ENCODE results near the gene ZNF8.

DNA sequence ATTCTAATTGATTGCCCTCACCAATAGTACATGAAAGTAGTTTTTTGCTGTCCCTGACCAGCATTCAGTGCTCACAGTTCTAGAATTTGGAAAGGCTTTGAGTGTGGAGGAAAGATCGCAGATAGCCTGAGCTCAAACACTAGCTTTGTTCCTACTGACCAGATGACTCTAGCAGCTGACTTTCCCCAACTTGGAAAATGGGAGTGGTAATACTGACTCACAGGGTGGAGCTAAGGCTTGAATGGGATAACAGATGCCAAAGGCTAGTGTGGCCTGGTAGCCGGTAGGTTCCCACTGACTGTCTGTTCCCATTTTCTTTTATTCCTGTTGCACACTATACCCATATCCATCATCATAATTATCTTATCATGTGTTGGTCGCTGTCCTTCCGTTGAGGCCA, 51.7 kb downstream of the ZNF8 start:
- no peak for TF ChIP-seq CTCF (IDR thresholded peaks at IDR 0.05)
- TF ChIP-seq POLR2A (IDR thresholded peaks at IDR 0.05), result no peak
- peak in 1 of 2 donors; percentile 36 for TF ChIP-seq POLR2AphosphoS5 (IDR thresholded peaks at IDR 0.05; ENCODE audit: insufficient read depth in 1 of 2, low read depth in 1 of 2)
